Keratinocyte (primary cell): ENCODE measurements around the gene TCP11L2. TPM values are rescaled to one million over a fixed set of nuclear protein-coding genes. Genes with fewer than 3 reads are reported as not detected.

Experiments
- DNase-seq: peaks from one replicate; pipeline ENCODE4 v3.0.0-alpha.2; 2011; ENCODE audit warnings: low read depth, missing footprints, low spot score
- FAIRE-seq: peaks from 2 replicates; lab custom pipeline; 2011; peaks lifted over from hg19 to GRCh38; lab: Jason Lieb, UNC
- H2AFZ ChIP-seq: 2 replicates; pipeline ENCODE4 v1.6.0; 2012; ENCODE audit warnings: low read length, control low read depth, inconsistent platforms; ENCODE audit not compliant: control insufficient read depth
- H3K27ac ChIP-seq: 2 replicates; pipeline ENCODE4 v1.5.1; 2011; ENCODE audit warnings: low read length; ENCODE audit not compliant: control insufficient read depth, insufficient read depth
- H3K27me3 ChIP-seq: 3 replicates; pipeline ENCODE4 v1.6.0; 2011; ENCODE audit warnings: low read length; ENCODE audit not compliant: control insufficient read depth, insufficient read depth; ENCODE audit errors: extremely low read depth
- H3K36me3 ChIP-seq, 2 experiments: 2 replicates in 1 of 2; 3 replicates in 1 of 2; pipeline ENCODE4 v1.5.1; 2011; ENCODE audit warnings: low read length in 2 of 2, mild to moderate bottlenecking in 1 of 2; ENCODE audit not compliant: control insufficient read depth in 2 of 2, insufficient read depth in 2 of 2; ENCODE audit errors: extremely low read depth in 1 of 2
- H3K4me1 ChIP-seq: 3 replicates; pipeline ENCODE4 v1.5.1; 2011; ENCODE audit warnings: low read length; ENCODE audit not compliant: control insufficient read depth, insufficient read depth; ENCODE audit errors: extremely low read depth
- H3K4me2 ChIP-seq: 3 replicates; pipeline ENCODE4 v1.6.0; 2011; ENCODE audit warnings: low read depth, low read length; ENCODE audit not compliant: control insufficient read depth, insufficient read depth; ENCODE audit errors: extremely low read depth
- H3K4me3 ChIP-seq, 3 experiments: fragments of 200-600 bp in 1 of 3; sonication (generic) in 1 of 3; 2 replicates in 2 of 3; 3 replicates in 1 of 3; pipeline ENCODE4 v1.5.1; 2011 to 2016; ENCODE audit warnings: low read length in 3 of 3, mild to moderate bottlenecking in 3 of 3, control low read depth in 2 of 3, inconsistent platforms in 1 of 3, low read depth in 1 of 3, mixed read lengths in 1 of 3, mixed run types in 1 of 3, moderate library complexity in 1 of 3; ENCODE audit not compliant: control insufficient read depth in 2 of 3, insufficient read depth in 2 of 3; ENCODE audit errors: extremely low read depth in 1 of 3
- H3K79me2 ChIP-seq: 2 replicates; pipeline ENCODE4 v1.6.0; 2012; ENCODE audit warnings: low read length; ENCODE audit not compliant: control insufficient read depth, insufficient read depth
- H3K9ac ChIP-seq: 3 replicates; pipeline ENCODE4 v1.6.0; 2011; ENCODE audit warnings: low read length; ENCODE audit not compliant: control insufficient read depth, insufficient read depth; ENCODE audit errors: extremely low read depth
- H3K9me1 ChIP-seq: 3 replicates; pipeline ENCODE4 v1.6.0; 2011; ENCODE audit warnings: low read length; ENCODE audit not compliant: control insufficient read depth, insufficient read depth; ENCODE audit errors: extremely low read depth
- H3K9me3 ChIP-seq: 2 replicates; pipeline ENCODE4 v1.5.1; 2012; ENCODE audit warnings: low read depth, low read length; ENCODE audit not compliant: control insufficient read depth
- H4K20me1 ChIP-seq: 3 replicates; pipeline ENCODE4 v1.6.0; 2011; ENCODE audit warnings: low read length; ENCODE audit not compliant: control insufficient read depth, insufficient read depth; ENCODE audit errors: extremely low read depth
- EZH2 ChIP-seq: IDR thresholded peaks from one replicate; pipeline ENCODE4 v1.6.1; 2012; ENCODE audit warnings: inconsistent platforms, mild to moderate bottlenecking, low read length, moderate library complexity
- dilution Hi-C: fragments of 300-500 bp; cut with MboI; formaldehyde crosslinking; loops from one replicate; pipeline ENCODE4 v1.7.0; 2020; ENCODE audit warnings: low sequenced_read_pairs; ENCODE audit not compliant: extremely low pct_ligation_motif_present
- polyA plus RNA-seq, 5 experiments: library from polyadenylated mRNA; depleted of rRNA in 3 of 5; stranded (reverse) in 3 of 5; stranded (forward) in 1 of 5; unstranded in 1 of 5; fragments of >200 nt; gene quantifications; 1 replicate in 1 of 5; 2 replicates in 3 of 5; 3 replicates in 1 of 5; pipeline versions ENCODE4 v1.2.1 to v1.2.3, GENCODE V29; 2011 to 2012; ENCODE audit warnings: missing spikeins in 2 of 5, low read depth in 1 of 5, low replicate concordance in 1 of 5
- TF ChIP-seq, protein P1 (sequence below), 3 experiments: IDR thresholded peaks in 1 of 3; conservative IDR thresholded peaks in 1 of 3; optimal IDR thresholded peaks in 1 of 3; 2 replicates in 2 of 3; 3 replicates in 1 of 3; pipeline versions ENCODE3 to v1.5.1; 2011; ENCODE audit warnings: low read length in 3 of 3, mild to moderate bottlenecking in 3 of 3, moderate library complexity in 2 of 3, control low read depth in 1 of 3, inconsistent platforms in 1 of 3; ENCODE audit not compliant: insufficient read depth in 2 of 3; ENCODE audit errors: extremely low read depth in 1 of 3

TCP11L2 gene
- polyA plus RNA-seq, 1 donor (not counting 4 experiments of a cell fraction or from before 2014, with no cell fraction given) = 6.1 TPM

DNA sequence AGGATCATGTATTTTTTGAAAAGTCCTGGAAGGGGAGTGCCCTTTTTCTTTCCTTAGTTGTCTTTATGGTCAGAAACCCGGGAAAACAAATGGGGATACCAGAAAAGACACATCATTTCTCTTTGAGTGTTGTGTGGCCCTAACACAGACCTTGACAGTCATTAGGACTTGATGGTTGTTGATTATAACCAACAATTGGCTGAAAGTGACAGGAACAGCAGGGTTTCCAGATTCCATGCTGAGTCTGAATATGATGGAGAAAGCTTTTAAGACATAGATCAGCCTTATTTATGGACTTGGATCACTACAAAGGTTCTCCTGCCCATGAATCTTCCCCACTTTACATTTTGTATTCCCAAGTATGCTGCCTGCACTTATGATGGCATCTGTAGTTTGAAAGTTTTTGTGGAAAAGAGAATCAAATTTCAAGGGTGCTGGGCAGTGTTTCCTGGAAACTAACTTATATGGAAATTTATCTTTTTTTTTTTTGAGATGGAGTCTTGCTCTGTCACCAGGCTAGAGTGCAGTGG, 85.4 kb downstream of the TCP11L2 start:
- peaks cover 2% of the 10 kb centered on the region in 2 experiments for H3K36me3 ChIP-seq
- H3K79me2 ChIP-seq = no peaks in the 10 kb centered on the region
- dilution Hi-C loops = no loop called here
- H3K9me3 ChIP-seq = no peaks in the 10 kb centered on the region
- FAIRE-seq (no peak), DNase-seq (no peak)
- no peaks in the 10 kb centered on the region for H3K9me1 ChIP-seq
- H3K4me3 ChIP-seq = no peak overlapping the region
- H3K9ac ChIP-seq = no peak overlapping the region
- no peaks in the 10 kb centered on the region for H4K20me1 ChIP-seq
- H3K27me3 ChIP-seq = no peaks in the 10 kb centered on the region
- no peaks in the 10 kb centered on the region for H3K4me1 ChIP-seq
- H3K27ac ChIP-seq = no peak overlapping the region
- TF ChIP-seq, protein P1, sequence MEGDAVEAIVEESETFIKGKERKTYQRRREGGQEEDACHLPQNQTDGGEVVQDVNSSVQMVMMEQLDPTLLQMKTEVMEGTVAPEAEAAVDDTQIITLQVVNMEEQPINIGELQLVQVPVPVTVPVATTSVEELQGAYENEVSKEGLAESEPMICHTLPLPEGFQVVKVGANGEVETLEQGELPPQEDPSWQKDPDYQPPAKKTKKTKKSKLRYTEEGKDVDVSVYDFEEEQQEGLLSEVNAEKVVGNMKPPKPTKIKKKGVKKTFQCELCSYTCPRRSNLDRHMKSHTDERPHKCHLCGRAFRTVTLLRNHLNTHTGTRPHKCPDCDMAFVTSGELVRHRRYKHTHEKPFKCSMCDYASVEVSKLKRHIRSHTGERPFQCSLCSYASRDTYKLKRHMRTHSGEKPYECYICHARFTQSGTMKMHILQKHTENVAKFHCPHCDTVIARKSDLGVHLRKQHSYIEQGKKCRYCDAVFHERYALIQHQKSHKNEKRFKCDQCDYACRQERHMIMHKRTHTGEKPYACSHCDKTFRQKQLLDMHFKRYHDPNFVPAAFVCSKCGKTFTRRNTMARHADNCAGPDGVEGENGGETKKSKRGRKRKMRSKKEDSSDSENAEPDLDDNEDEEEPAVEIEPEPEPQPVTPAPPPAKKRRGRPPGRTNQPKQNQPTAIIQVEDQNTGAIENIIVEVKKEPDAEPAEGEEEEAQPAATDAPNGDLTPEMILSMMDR (optimal IDR thresholded peaks at IDR 0.05 in 1 of 3, IDR thresholded peaks at IDR 0.05 in 1 of 3, conservative IDR thresholded peaks at IDR 0.05 in 1 of 3; ENCODE audit: extremely low read depth in 1 of 3, insufficient read depth in 2 of 3, low read length in 3 of 3) = no peak
- no peak for TF ChIP-seq EZH2
- no peak overlapping the region for H2AFZ ChIP-seq
- no peak overlapping the region for H3K4me2 ChIP-seq

DNA sequence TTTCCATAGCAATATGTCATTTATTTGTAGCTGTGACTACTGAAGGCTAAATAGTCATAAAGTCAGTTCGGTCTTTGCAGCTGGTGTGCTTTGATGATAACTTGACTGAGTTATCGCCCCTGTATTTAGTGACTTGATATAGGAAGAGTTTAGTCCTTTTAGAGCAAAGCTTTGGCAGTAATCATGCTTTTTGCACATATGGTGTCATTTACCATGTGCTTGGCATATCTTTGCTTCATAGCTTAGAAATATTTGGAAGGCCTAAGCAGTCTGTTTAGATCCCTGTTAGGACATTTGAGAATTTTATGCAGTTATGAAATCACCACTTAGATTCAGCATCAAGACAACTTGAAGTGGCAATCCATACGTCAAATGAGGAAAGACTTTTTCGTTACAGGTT, 86.6 kb downstream of the TCP11L2 start:
- H2AFZ ChIP-seq = no peak overlapping the region
- H3K9me3 ChIP-seq = no peaks in the 10 kb centered on the region
- H3K9me1 ChIP-seq = no peaks in the 10 kb centered on the region
- no peaks in the 10 kb centered on the region for H3K27me3 ChIP-seq
- no peak overlapping the region for H3K4me3 ChIP-seq
- TF ChIP-seq, protein P1 (optimal IDR thresholded peaks at IDR 0.05 in 1 of 3, IDR thresholded peaks at IDR 0.05 in 1 of 3, conservative IDR thresholded peaks at IDR 0.05 in 1 of 3; ENCODE audit: extremely low read depth in 1 of 3, insufficient read depth in 2 of 3, low read length in 3 of 3) = no peak
- TF ChIP-seq EZH2 = no peak
- no peaks in the 10 kb centered on the region for H3K4me1 ChIP-seq
- FAIRE-seq (no peak), DNase-seq (no peak)
- H3K27ac ChIP-seq = no peak overlapping the region
- H3K4me2 ChIP-seq = no peak overlapping the region
- no peak overlapping the region for H3K9ac ChIP-seq
- H4K20me1 ChIP-seq = no peaks in the 10 kb centered on the region
- dilution Hi-C loops = no loop called here
- no peaks in the 10 kb centered on the region for H3K79me2 ChIP-seq
- peaks cover 3 to 4% of the 10 kb centered on the region in 2 experiments for H3K36me3 ChIP-seq
